ENCODE results near the gene ITM2B.

Gene ITM2B

DNA sequence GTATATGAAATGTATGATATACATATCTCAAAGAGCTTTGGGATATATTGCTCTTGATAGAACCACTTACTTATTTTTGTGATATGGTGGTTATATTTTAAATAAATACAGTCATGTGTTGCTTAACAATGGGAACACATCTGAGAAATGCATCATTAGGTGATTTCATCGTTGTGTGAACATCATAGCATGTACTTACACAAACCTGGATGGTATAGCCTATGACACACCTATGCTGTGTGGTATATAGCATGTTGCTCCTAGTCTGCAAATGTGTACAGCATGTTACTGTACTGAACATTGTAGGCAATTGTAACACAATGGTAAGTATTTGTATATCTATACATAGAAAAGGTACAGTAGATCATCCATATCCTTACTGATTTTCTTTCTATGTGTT is 78.2 kb downstream of the ITM2B start:
- no peak for DNase-seq (ENCODE audit: low spot score)

DNA sequence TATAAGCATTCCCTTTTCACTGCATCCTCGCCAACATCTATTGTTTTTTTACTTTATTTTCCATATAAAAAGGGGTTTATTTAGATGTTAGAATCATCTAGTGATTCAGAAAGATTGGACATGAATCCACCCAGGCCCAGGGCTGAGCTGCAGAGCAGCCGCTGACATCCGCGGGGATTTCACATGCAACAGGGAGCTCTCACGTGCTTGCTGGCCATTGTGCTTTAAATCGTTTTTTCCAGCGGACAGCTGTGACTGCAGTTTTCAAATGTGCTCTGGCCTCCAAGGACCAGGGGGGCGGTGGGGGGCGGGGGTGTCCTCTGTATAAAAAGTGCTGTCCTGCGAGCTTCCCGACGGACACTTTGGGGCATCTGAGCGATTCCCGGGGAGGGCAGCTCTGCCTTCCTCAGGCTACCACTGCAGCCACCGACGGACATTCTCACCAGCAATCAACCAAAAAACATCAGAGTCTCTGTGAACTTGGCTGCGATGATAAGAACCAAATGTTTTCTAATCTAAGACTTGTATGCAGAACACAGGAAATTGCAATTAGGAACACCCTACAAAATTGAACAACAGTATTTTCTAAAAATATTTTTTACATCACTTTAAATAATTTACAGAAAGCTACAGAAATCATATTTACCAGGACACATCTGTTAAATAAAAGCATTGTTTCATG is 83.1 kb downstream of the ITM2B start:
- no peak for DNase-seq (ENCODE audit: low spot score)

DNA sequence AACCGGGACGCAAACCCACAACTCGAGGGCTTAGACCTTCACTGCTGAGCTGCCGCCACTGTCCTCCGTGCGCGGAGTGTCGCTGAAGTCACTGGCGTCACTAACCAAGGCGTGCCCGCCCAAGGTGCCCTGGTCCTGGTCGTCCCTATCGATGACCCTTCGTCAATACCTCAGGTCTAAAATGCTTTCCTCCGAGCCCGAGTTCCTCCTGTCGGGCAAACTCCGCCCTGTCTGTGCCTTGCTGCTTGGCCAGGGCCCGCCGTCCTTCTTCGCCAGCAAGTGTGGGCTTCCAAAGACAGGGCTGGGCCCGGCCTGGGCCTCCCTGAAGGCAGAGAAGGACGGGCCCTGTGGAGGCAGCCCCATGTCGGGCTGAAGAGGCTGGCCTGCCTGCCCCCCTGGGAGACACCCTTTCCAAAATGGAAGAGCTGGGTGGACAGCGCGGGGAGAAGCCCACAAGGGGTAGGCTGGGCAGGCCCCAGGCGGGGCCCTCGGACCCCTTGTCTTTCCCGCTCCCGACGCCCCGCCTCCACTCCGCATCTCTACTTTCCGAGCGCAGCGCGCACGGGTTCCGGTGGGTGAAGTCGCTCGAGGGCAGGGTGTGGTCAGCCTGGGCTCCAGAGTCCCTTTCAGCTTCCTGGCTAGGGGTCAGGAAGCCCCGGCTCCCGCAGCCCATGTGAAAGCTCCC is 84.0 kb downstream of the ITM2B start:
- no peak for DNase-seq (ENCODE audit: low spot score)

DNA sequence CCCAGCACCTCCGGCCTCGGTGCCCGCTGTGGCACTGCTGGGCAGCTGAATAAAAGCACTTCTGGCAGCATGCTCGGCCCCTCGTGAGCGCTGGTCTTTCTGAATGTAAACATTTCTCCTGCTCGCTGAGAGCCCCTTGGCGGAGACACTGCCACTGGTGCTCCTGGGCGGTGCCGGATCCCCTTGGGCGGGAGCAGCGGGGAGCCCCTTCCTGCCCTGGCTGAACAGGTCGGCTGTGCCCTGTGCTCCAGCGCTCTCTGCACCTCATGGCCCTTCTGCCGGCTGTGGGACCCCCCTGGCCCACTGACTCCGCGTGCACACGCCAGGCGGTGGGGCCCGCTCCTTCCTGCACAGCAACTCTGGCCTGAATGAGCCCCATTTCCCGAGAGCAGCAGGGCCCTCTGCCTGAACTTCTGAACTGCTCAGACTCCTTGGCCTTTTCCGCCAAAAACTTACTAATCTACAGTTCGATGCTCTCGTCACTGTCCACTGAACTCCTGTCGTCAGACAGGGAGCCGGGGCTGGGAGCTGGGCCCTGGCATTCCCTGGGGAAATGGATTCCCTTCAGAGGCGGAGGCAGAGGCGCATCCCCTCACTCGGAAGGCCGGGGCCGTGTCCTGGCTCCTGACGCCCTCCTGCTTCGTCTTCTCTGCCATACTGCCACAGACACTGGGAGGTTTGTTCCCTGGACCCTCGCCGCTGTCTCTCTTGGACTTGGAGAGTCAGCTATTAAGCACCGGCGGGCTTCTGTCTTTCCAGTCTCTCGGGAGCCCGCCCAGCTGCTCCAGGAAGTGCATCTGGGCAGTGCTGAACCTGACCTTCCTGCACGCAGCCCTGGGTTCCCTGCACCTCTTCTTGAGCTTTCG is 84.7 kb downstream of the ITM2B start:
- DNase-seq (ENCODE audit: low spot score), result no peak

DNA sequence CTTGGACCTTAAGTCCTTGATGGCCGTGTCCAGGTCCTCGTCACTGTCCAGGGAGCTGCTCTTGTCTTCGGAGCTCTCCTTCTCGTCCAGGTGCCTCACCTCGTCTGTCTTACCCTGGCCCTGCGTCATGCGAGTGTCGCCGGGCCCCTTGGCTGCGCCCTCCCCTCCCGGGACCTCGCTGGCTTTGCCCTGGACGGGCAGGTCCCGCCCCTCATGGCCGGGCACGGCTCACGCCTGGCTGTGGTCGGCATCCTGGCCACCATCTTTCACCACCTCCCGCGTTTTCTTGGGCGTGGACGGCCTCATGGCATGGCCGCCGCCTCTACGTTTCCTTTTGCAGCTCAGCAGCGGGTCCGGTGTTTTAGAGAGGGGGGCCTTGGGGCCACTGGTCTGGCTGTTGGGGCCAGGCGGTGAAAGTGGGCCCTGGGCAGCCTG is 85.4 kb downstream of the ITM2B start:
- no peak for DNase-seq (ENCODE audit: low spot score)

DNA sequence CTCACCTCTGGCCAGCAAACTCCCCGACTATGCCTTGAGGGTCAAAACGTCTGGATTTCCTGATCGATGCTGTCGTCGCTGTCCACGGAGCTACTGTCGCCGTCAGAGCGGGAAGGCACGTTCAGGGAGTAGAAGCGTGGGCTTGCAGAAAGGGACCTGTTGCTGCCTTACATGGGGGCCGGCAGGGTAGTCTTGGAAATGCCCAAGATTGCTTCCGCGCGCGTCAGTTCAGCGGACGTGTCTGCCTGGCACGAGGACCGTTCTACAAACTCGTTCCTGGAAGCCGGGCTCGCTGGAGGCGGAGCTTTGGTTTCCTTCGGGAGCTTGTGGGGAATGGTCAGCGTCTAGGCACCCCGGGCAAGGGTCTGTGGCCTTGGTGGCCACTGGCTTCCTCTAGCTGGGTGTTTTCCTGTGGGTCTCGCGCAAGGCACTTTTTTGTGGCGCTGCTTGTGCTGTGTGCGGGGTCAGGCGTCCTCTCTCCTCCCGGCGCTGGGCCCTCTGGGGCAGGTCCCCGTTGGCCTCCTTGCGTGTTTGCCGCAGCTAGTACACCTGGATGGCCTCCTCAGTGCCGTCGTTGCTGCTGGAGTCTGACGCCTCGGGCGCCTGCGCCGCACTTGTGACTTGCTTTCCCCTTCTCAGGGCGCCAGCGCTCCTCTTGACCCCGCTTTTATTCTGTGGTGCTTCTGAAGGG is 86.0 kb downstream of the ITM2B start:
- DNase-seq (ENCODE audit: low spot score), result no peak
